ENCODE results near the gene KLF6.

Gene KLF6

GRCh38 chr10:3774814-3775695, 10.0 kb downstream of the KLF6 start:
- DNase-seq (ENCODE audit: low read depth) = no peak

GRCh38 chr10:3774018-3774813, 10.8 kb downstream of the KLF6 start:
- DNase-seq (ENCODE audit: low read depth) = no peak

GRCh38 chr10:3773460-3774017, 11.5 kb downstream of the KLF6 start:
- DNase-seq (ENCODE audit: low read depth) = no peak

- no peak for DNase-seq (ENCODE audit: low read depth)
These were observed 12.4 kb downstream of the KLF6 start for GRCh38 chr10:3772361-3773171.

GRCh38 chr10:3770611-3771110, 14.3 kb downstream of the KLF6 start:
- no peak for DNase-seq (ENCODE audit: low read depth)

- DNase-seq (ENCODE audit: low read depth) = no peak
These were observed 15.5 kb downstream of the KLF6 start for GRCh38 chr10:3769556-3769955.

GRCh38 chr10:3766046-3766756, 18.8 kb downstream of the KLF6 start:
- no peak for DNase-seq (ENCODE audit: low read depth)

- no peak for DNase-seq (ENCODE audit: low read depth)
These were observed 19.9 kb downstream of the KLF6 start for GRCh38 chr10:3765146-3765545.

GRCh38 chr10:3764626-3765112, 20.3 kb downstream of the KLF6 start:
- no peak for DNase-seq (ENCODE audit: low read depth)

GRCh38 chr10:3763852-3764625, 21.0 kb downstream of the KLF6 start:
- DNase-seq (ENCODE audit: low read depth) = no peak

- DNase-seq (ENCODE audit: low read depth) = no peak
These were observed 22.0 kb downstream of the KLF6 start for GRCh38 chr10:3763035-3763456.

- no peak for DNase-seq (ENCODE audit: low read depth)
These were observed 22.7 kb downstream of the KLF6 start for GRCh38 chr10:3762309-3762708.

GRCh38 chr10:3761904-3762303, 23.1 kb downstream of the KLF6 start:
- DNase-seq (ENCODE audit: low read depth) = no peak

- no peak for DNase-seq (ENCODE audit: low read depth)
These were observed 23.9 kb downstream of the KLF6 start for GRCh38 chr10:3761021-3761686.

GRCh38 chr10:3760083-3760482, 24.9 kb downstream of the KLF6 start:
- no peak for DNase-seq (ENCODE audit: low read depth)

GRCh38 chr10:3759397-3759796, 25.6 kb downstream of the KLF6 start:
- DNase-seq (ENCODE audit: low read depth) = no peak

GRCh38 chr10:3758491-3758970, 26.5 kb downstream of the KLF6 start:
- DNase-seq (ENCODE audit: low read depth) = no peak

GRCh38 chr10:3757638-3758490, 27.1 kb downstream of the KLF6 start:
- peak; percentile 35 for DNase-seq (ENCODE audit: low read depth)

Measured in stimulated activated CD8-positive, alpha-beta memory T cell treated with anti-CD3 and anti-CD28 coated beads, Interleukin-4, amount 100 ng/mL, for 24 hours (primary cell).